ENCODE results near the gene SH3RF3. TPM values are rescaled to one million over a fixed set of nuclear protein-coding genes. Genes with fewer than 3 reads are reported as not detected.
"Not testable (repeated sequence)": the region's sequence is repeated elsewhere in the genome, so short reads cannot be mapped to it uniquely, and the experiment has no call there.

The SH3RF3 gene
- total RNA-seq, 1 donor from 2014 or later = 10.8 TPM

DNA sequence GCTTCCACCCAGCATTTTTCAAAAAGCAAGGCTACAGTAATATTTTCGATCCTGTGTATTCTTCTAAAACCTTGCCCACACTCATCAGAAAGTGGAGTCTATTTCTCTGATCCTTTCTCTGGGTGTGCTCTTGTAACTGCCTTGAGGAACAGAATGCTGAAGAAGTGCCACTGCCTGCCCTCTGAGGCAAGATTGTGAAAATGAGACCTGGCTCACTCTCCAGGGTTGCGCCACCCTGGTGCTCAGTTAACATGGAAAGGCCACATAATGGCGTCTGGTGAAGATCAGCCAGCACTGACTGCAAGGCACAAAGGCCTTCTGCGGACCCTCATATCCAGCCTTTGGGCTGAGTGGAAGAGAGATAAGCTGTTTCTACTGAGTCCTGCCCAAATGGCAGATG is 11.2 kb upstream of the SH3RF3 start:
- intact Hi-C loops (cut with DNase I) = no loop called here
- Histone ChIP-seq H3K4me3 (no peak overlapping the region), H3K4me1 (no peaks in the 10 kb centered on the region), H3K9me3 (no peaks in the 10 kb centered on the region), H3K27ac (no peak overlapping the region), H3K27me3 (no peaks in the 10 kb centered on the region), H3K36me3 (no peaks in the 10 kb centered on the region)
- DNase-seq (ENCODE audit: extremely low spot score in 2 of 2) = no peak
- TF ChIP-seq POLR2AphosphoS5 (IDR thresholded peaks at IDR 0.05; ENCODE audit: insufficient read depth in 1 of 2, low read depth in 1 of 2) (no peak), POLR2A (IDR thresholded peaks at IDR 0.05) (no peak)
- TF ChIP-seq, protein P1, sequence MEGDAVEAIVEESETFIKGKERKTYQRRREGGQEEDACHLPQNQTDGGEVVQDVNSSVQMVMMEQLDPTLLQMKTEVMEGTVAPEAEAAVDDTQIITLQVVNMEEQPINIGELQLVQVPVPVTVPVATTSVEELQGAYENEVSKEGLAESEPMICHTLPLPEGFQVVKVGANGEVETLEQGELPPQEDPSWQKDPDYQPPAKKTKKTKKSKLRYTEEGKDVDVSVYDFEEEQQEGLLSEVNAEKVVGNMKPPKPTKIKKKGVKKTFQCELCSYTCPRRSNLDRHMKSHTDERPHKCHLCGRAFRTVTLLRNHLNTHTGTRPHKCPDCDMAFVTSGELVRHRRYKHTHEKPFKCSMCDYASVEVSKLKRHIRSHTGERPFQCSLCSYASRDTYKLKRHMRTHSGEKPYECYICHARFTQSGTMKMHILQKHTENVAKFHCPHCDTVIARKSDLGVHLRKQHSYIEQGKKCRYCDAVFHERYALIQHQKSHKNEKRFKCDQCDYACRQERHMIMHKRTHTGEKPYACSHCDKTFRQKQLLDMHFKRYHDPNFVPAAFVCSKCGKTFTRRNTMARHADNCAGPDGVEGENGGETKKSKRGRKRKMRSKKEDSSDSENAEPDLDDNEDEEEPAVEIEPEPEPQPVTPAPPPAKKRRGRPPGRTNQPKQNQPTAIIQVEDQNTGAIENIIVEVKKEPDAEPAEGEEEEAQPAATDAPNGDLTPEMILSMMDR (IDR thresholded peaks at IDR 0.05) = no peak

DNA sequence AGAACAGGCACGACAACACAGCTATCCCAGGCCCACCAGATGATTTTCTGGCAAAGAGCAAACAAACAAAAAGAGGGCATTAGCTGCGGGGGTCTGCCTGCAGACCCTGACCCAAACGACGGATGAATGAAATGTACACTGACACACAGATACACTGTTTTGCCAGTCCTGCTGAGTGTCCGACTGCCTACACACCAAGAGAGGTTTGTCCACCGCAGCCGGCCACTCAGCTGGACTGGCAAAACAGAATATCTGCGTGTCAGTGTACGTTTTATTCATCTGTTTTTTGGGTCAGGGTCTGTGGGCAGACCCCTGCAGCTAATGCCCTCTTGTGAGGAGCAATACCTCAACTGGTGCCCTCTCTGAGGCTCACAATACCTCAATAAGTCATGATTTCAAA is 10.7 kb upstream of the SH3RF3 start:
- H3K4me1 ChIP-seq = no peaks in the 10 kb centered on the region
- DNase-seq (ENCODE audit: extremely low spot score in 2 of 2) = no peak
- no peaks in the 10 kb centered on the region for H3K27me3 ChIP-seq
- H3K36me3 ChIP-seq = no peaks in the 10 kb centered on the region
- intact Hi-C loops (cut with DNase I) = no loop called here
- no peaks in the 10 kb centered on the region for H3K9me3 ChIP-seq
- H3K4me3 ChIP-seq = no peak overlapping the region
- H3K27ac ChIP-seq = no peak overlapping the region
- TF ChIP-seq, protein P1 (IDR thresholded peaks at IDR 0.05) = no peak
- TF ChIP-seq POLR2A (IDR thresholded peaks at IDR 0.05) (no peak), POLR2AphosphoS5 (IDR thresholded peaks at IDR 0.05; ENCODE audit: insufficient read depth in 1 of 2, low read depth in 1 of 2) (no peak)

DNA sequence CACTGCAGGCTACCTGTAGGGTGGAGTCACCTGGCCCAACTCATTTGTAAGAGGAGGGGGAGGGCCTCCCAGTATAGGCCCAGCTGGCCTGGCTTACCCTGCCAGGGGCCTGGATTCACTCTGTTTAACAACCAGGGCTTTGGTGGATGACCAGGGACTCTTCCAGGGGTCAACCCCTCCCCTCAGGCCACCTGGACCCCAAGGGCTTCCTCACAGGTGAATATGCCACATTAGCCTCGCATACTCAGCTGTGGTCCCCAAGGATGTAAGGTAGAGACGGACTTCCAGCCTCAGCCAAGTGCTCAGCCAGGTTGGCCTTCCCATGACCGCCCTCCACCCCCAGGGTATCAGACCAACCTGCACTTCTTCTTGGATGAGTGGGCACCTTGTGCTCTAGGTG is 8.8 kb upstream of the SH3RF3 start:
- intact Hi-C loops (cut with DNase I) = no loop called here
- DNase-seq (ENCODE audit: extremely low spot score in 2 of 2) = no peak
- Histone ChIP-seq H3K27me3 (no peaks in the 10 kb centered on the region), H3K27ac (no peak overlapping the region), H3K36me3 (no peaks in the 10 kb centered on the region), H3K4me1 (peaks cover 5% of the 10 kb centered on the region), H3K4me3 (no peak overlapping the region), H3K9me3 (no peaks in the 10 kb centered on the region)
- TF ChIP-seq POLR2AphosphoS5 (IDR thresholded peaks at IDR 0.05; ENCODE audit: insufficient read depth in 1 of 2, low read depth in 1 of 2) = no peak

DNA sequence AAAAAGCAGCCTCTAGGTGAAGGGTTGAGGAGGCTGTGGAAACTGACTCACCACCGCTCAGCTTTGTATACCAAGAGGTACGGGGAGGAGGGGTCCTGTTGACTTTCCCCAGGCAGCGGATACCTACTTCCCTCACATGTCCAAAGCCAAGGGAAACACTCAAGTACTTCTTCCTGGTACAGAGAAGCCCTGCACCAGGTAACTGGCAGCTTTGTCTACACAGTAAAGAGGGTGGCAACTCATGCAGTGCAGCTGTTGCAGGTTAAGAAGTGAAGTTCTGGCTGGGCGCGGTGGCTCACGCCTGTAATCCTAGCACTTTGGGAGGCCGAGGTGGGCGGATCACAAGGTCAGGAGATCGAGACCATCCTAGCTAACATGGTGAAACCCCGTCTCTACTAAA is 8.3 kb upstream of the SH3RF3 start:
- H3K27ac ChIP-seq; H3K9me3 ChIP-seq; DNase-seq (ENCODE audit: extremely low spot score in 2 of 2); H3K4me3 ChIP-seq; H3K4me1 ChIP-seq; H3K27me3 ChIP-seq; H3K36me3 ChIP-seq; intact Hi-C loops (cut with DNase I): not testable (repeated sequence)

DNA sequence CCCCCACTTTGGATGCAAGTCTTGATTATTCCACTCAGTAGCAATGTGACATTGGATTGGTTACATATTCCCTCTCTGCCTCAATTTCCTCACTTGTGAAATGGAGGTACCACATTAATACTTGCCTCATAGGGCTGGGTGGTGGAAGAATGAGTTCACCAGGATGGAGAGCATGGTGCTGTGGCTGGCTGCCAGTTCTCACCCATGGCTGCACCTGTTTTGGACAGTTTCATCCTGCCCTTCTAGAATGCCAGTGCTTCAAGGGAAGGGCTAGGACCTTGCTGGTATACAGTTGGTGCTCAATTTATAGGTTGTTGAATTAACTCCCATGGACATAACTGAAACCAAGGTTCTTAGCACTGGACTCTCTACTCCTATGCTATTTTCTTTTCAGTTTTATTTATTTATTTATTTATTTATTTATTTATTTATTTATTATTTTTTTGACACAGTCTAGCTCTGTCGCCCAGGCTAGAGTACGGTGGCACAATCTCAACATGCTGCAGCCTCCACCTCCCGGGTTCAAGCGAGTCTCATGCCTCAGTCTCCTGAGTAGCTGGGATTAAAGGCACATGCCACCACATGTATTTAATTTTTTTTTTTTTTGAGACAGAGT is 5.3 kb upstream of the SH3RF3 start:
- H3K36me3 ChIP-seq = no peaks in the 10 kb centered on the region
- TF ChIP-seq POLR2A (IDR thresholded peaks at IDR 0.05) = no peak
- no peak for TF ChIP-seq POLR2AphosphoS5 (IDR thresholded peaks at IDR 0.05; ENCODE audit: insufficient read depth in 1 of 2, low read depth in 1 of 2)
- TF ChIP-seq, protein P1 (IDR thresholded peaks at IDR 0.05) = no peak
- no peaks in the 10 kb centered on the region for H3K27me3 ChIP-seq
- H3K4me1 ChIP-seq = peaks cover 20% of the 10 kb centered on the region
- H3K4me3 ChIP-seq = no peak overlapping the region
- no peak overlapping the region for H3K27ac ChIP-seq
- intact Hi-C loops (cut with DNase I) = no loop called here
- no peaks in the 10 kb centered on the region for H3K9me3 ChIP-seq
- DNase-seq (ENCODE audit: extremely low spot score in 2 of 2) = no peak

DNA sequence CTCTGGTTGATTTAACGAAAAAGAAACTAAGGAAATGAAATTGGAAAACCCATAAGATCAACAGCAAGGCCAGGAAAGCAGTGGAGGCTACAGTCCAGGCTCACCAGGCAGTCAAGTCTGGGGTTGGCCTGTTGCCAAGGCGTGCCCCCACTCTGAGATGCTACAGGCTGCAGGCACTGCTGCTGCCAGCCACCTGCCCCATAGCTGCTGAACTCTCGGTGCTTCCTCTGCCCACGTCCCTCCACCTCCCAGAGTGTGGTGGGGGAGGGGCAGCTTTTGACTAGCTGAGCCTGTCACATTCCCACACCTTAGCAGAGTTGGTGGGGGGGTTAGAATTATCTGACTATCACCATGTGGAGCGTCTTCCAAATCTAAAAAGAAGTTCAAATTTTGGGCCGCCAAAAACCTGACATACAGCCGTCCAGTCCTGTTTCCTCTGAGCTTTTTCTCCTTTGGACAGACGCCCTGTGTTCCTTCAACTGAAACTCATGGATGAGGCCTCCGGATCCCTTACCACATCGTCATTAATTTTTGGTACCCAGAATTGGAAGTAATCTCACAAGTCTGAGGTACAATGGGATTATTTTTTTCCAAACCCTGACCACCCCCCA is 3.9 kb upstream of the SH3RF3 start:
- intact Hi-C loops (cut with DNase I) = no loop called here

More for the DNA sequence above, 3.9 kb upstream of the SH3RF3 start:
- Histone ChIP-seq H3K9me3 (no peaks in the 10 kb centered on the region), H3K36me3 (no peaks in the 10 kb centered on the region), H3K4me1 (peaks cover 23% of the 10 kb centered on the region), H3K27me3 (no peaks in the 10 kb centered on the region), H3K4me3 (no peak overlapping the region), H3K27ac (no peak overlapping the region)
- DNase-seq (ENCODE audit: extremely low spot score in 2 of 2) = no peak
- TF ChIP-seq, protein P1 (IDR thresholded peaks at IDR 0.05) = no peak
- TF ChIP-seq POLR2A (IDR thresholded peaks at IDR 0.05) (no peak), POLR2AphosphoS5 (IDR thresholded peaks at IDR 0.05; ENCODE audit: insufficient read depth in 1 of 2, low read depth in 1 of 2) (no peak)

Data from vagina (tissue), 2 donors.